Activated T-cell treated with anti-CD3 and anti-CD28 coated beads for 24 hours (primary cell): ENCODE measurements around the gene KCNJ6.
"Not testable (repeated sequence)": the region's sequence is repeated elsewhere in the genome, so short reads cannot be mapped to it uniquely, and the experiment has no call there.

Source experiments
- DNase-seq: peaks from one replicate; pipeline ENCODE4 v3.0.0-alpha.2; 2020; ENCODE audit warnings: low read depth

KCNJ6 gene, protein sequence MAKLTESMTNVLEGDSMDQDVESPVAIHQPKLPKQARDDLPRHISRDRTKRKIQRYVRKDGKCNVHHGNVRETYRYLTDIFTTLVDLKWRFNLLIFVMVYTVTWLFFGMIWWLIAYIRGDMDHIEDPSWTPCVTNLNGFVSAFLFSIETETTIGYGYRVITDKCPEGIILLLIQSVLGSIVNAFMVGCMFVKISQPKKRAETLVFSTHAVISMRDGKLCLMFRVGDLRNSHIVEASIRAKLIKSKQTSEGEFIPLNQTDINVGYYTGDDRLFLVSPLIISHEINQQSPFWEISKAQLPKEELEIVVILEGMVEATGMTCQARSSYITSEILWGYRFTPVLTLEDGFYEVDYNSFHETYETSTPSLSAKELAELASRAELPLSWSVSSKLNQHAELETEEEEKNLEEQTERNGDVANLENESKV

DNA sequence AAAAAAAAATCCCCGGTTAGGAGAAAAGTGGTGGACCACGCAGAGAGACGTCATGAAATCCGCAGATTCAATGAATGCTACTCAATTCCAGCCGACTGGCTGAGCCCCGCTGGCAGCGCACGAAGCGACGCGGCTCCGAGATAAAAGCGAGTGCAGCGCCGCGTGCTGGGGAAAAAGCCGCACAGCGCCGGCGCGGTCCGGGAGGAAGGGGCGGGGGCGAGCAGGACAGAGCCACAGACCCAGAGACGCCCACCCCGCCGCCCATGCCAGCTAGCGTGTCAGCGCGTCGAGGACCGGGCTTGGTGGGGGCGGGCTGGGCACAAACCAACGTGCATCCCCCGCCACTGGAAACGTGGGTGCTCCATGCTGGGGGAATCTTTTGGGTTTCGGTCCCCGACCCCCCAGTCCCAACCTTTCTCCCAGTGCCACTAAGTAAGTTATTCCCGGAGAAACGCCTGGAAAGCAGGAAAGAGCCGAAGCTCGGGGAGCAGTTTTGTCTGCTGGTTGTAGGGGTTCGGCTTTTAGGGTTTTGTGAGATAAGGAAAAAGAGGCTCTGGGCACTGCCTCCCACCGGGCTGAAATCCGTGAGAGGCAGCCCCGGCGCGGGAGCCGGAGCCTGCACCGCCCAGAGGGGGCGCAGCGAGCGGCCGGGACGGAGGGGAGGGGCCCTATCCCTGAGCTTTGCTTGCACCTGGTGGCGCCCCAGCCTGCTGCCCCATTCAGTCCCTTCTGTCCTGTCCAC is at the start of gene KCNJ6:
Gene KCNJ6, minus strand, starts transcription at position 148 of the 742 bp plus-strand sequence. CDS start 75,775 bp downstream, outside the sequence.
- no peak for DNase-seq

DNA sequence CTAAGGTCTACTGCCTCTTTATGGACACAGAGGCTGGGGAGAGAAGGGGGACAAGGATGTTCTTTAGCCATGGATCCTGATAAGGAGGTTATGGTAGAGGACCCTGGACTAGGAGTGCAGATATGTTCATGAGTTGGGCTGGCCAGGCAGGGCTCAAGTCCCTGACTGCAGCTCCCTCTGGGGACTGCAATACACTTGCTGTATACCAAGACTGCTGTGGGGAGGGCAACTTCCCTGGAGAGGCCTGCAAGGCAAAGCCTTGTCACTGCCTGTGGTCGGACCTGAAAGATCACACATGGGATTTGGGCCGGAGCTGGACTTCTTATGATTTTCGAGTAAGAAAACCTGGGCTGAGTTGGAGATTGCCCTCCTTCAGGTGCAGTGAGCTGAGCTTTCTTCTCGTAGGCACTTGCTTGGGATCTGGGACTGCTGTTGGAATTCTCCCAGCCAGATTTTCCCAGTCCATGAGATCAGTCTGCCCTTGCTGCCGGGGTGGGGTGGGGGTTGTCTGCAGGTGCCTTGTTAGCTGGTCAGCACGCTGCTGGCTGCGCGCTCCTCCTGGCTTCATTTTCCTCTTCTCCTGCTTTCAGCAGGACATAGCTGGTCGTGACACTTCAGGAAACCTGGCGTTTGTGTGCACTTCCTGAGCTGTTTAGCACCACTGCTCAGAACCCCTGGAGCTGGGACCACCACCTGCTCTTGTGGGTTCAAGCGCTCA is 49.0 kb upstream of the KCNJ6 start:
- DNase-seq: no peak

DNA sequence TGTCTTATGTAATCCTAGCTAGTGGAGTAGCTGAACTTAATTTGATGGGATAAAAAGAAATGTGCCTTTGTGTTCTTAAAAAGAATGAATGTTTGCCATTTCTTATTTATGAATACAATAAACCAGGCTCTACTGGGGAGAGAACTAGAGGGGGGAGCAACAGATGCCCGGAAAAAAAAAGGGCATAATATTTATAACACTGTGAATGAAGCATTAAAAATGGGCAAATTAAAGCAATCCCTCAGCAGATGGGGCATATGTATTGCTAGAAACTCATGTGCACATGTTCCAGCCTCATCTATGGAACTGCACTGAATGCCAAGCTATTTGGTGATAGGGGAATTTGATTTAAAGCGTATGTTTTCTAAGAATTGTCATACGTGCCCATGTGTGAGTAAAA is 42.3 kb upstream of the KCNJ6 start:
- DNase-seq: no peak

DNA sequence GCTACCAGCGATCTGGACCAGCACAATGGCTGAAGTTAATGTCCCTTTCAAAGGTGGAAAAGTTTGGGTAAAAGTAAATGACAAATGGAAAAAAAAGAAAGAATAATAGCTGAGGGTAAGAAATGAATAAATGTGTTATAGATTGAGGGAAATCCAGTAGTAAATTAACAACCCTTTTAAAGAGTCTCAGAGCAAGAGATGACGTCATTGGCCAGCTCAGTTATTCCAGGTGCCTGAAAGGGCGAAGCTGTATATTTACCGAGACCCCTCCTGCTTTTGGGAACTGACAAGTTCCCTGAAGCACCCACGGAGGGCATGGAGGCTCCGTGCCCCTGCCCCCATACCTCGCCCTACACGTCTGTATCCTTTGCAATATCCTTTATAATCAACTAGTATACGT is 40.5 kb upstream of the KCNJ6 start:
- no peak for DNase-seq

DNA sequence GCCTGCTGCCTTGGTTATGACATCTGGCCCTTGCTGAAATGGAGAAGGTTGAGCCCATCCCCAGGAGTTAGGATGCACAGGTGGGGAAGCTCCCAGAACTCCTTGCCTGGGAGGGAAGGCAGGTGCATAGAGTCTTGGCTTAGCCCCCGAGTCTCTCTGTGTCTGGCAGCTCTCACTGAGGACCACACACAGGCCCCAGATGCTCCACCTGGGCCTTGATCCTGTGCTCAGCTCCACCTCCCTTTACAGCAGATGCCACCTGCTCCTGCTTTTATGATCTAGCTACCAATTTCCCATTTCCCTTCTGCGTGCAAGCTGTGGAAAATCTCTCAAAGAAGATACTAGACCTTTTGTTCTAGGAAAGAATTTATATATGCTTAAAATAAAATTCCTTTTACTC is 28.8 kb upstream of the KCNJ6 start:
- no peak for DNase-seq

DNA sequence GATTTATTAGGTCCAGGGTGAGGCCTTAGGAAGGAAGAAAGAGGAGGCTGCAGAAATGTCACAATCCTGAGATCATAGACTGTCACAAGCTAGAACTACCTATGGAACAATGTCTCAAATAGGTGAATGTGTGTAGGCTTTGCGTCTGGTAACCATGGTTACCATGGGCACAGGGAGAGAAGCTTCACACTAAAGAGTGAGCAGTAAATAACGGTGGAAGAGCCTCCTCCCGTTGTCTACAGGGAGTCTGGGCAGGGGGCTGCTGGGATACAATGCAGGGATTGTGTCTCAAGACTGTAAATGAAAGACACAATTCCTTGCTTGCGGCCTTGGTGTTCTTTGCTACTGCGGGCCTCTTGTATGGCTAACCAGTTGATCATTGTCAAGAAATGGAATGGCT is 28.2 kb upstream of the KCNJ6 start:
- no peak for DNase-seq

DNA sequence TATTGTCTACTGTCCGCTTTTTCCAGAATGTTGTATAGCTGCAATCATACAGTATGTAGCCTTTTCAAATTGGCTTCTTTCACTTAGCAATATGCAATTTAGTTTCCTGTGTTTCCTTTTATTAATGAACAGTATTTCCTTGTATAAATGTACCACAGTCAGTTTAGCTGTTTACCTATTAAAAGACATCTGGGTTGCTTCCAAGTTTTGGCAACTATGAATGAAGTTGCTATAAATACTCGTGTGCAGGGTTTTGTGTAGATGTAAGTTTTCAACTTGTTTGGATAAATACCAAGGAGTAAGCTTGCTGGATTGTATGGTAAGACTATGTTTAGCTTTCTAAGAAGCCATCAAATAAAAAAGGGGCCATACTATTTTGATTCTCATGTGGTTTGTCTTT is 24.4 kb upstream of the KCNJ6 start:
- DNase-seq: no peak

DNA sequence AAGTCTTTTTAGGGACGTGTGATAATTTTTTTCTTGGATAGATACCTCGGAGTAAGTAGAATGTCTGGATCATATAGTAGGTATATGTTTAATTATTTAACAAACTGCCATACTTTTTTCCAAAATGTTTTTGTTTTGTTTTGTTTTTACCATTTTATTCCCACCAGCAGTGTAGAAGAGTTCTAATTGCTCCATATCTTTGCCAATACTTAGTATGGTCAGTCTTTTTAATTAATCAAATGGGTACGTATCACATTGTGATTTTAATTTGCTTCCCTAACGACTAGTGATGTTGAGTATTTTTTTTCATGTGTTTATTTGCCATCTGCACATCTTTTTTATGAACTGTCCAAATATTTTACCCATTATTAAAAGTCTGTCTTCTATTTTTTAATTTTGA is 23.6 kb upstream of the KCNJ6 start:
- DNase-seq: no peak

DNA sequence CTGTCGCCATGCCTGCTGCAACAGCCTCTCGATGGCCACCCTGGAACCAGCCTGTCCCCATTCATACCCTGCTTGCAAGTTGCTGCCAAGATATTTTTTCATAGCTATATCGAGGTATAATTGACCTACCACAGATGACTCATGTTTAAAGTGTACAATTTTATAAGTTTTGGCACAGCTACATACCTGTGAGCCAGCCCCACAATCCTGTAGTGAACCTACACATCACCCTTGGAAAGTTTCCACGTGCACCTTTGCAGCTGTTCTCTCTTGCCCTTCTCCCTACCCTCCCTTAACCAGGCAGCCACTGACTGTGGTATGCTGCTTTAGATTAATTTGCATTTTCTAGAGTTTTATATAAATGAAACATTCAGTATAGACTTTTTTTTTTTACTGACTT is 23.0 kb upstream of the KCNJ6 start:
- no peak for DNase-seq

DNA sequence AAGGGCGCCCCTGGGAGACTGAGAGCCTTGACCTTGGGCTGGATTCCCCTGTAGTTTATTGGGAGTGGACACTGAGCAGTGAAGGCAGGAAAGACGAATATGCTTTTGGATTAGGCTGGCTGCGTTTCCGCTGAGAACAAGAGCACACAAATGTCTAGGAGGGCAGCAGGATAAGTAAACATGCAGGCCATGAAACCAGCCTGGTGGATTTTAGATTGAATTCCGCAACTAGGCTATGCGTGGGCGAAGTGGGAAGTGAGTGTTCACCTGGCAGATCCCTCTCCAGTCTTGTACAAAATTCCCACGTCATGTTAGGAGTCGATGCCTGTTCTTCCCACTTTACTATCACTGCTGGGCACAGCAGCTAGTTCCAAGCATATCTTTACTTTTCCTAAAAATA is 21.4 kb upstream of the KCNJ6 start:
- no peak for DNase-seq

DNA sequence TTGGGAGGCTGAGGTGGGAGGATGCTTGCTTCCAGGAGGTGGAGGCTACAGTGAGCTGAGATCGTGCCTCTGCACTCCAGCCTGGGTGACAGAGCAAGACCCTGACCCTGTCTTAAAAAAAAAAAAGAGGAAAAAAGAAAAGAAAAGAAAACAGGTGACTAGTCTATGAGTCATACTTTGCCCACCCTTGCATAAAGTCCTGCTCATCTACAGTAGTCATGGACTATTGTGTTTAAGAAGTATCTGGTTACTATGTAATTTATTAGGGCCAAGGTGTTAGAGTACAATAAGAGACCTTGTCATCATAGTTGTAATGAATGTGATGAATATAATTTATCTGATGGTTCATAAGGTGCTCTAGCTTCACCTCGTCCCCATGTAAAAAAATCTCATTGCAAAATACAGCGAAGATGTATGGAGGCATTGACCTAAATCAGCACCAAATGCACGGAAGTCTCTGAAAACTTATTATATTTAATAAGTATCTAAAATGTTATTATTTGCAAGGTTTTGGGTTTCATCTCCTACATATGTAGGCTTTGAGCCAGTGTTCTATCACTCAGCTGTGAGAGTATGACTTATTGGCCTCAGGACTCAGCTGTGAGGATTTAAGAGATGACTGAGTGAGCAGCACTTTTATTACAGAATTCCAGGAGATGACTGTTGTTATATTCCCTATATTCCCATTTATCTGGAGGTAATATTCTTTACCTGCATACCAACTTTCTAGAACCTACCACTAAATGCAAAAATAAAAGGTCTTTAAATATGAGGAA is 19.9 kb upstream of the KCNJ6 start:
- DNase-seq: no peak

DNA sequence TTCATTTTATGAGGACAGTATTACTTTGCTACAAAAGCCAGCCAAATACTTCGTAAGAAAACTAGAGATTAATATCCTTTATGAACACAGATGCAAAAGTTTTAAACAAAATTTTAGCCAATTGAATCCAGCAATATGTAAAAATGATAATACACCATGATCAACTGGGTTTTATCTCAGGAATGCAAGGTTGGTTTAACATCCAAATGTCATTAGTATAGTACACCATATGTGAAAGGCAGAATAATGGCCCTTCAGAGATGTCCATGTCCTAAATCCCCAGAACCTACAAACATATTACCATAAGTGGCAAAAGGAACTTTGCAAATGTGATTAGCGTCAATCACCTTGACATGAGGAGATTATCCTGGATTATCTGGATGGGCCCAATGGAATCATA is 16.7 kb upstream of the KCNJ6 start:
- no peak for DNase-seq

DNA sequence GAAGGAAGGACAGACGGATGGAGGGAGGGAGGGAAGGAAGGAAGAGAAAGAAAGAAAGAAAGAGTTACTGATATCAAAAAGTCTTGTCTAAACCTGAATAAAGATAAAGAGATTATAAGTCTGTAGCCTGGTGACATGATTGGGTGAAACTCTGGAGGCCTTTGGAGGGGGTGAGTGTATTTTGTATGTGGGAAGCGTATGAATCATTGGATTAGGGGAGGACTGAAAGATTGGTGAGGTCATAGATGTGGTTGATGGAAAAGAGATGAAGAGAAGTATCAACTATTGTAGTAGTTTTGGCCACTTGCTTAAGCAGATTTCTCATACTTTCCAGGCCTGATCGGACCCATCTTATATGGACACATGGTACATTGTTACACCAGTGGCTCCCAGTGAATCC is 11.5 kb upstream of the KCNJ6 start:
- DNase-seq: no peak

DNA sequence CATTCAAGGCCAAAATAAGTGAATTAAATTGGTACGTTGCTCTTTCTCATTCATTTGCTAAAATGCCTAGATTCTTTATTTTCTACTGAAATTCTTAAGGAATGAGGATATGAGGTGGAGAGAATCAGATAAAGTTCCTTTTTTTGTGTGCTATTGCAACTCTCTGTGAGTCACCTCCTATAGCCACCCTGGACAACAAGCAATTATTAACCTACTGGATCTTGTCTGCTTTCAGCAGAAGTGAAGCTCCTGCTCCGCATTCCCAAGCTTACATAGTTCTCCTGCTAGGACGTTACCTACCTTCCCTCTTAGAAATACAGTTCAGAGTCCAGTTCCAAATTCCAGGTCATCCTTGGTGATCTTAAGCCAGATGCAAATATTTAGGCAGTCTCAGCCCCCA is 4.8 kb upstream of the KCNJ6 start:
- no peak for DNase-seq

DNA sequence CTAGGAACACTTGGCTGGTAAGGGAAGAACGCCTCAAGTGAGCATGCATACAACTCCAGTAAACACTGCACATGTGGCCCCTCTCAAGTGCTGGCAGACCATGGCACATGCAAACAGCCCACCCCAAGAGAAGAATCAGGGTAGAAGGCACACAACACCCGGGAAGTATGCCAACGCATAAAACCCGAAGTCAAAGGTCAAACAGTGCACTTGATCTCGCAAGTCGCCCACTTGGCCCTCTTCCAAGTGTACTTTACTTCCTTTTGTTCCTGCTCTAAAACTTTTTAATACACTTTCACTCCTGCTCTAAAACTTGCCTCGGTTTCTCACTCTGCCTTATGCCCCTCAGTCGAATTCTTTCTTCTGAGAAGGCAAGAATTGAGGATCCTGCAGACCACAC is 4.0 kb upstream of the KCNJ6 start:
- not testable (repeated sequence) for DNase-seq

DNA sequence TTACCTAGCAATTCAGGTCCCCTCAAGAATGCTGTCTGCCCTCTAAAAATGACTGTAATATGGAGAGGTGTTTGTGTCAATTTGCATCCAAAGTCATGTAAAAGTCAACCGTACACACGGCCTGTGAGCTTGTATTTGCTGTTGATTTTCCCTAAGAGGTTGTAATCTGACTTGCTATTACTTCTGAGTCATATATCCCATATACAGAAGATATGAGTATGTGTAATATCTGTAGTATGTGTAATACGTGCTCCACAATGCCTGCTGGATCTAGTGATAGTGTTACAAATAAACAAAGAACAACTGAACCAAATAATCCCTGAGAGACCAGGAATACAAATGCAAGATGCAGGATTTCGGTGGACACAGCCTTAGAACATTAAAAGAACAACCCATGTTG is 1.4 kb upstream of the KCNJ6 start:
- no peak for DNase-seq

DNA sequence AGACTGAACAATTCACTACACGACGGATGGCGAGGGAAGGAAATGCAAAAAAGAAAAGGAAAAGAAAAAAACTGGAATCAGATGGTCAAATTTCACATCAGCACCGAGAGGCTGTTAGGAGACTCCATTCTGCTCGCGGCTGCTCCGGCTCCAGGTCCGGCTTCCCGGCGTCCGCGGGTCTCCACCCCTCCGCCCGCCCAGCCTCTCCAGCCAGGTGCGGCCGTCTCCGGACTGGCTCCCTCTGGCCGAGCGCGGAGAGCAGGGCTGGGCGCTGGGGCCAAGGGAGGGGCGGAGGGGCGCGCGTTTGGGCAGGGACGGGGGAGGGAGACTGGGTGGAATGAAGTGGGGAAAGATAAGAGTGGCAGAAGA is 332 bp downstream of the KCNJ6 start:
- no peak for DNase-seq

DNA sequence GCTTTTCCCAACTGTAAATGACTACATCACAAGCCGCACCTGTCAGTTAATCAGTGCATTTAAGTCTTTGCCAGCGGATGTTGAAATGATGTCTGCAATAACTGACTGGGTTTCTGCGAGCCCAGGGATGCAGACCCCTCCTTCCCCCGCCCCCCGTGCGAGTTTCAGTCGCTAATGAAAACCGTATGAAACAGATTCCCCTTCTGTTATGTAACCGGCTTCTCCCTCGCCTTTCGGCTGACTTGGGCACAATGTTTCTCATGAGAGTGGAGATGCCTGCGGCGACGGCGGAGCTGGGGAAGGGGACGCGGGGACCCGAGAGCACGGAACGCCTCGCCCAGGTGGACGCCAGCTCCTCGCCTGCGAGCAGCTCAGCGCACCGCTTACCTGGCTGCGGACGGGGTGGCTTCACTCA is 753 bp downstream of the KCNJ6 start:
- DNase-seq: no peak

DNA sequence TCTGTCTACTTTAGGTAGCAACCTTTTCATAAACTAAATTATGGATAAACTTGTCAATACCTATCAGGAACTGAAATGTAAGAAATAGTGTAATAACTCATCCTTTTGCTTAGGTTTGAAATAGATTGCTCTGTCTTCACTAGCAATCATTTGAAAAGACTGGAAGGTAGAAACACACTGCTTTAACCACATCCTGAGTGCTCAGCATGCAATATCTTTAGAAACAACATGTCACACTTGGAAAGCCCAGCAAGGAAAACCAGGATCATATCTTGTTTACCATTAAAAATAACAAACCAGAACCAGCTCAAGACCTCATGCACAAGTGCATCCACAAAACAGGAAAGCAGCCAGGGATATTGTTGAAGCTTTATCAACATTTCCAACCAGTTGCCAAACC is 3.6 kb downstream of the KCNJ6 start:
- no peak for DNase-seq

DNA sequence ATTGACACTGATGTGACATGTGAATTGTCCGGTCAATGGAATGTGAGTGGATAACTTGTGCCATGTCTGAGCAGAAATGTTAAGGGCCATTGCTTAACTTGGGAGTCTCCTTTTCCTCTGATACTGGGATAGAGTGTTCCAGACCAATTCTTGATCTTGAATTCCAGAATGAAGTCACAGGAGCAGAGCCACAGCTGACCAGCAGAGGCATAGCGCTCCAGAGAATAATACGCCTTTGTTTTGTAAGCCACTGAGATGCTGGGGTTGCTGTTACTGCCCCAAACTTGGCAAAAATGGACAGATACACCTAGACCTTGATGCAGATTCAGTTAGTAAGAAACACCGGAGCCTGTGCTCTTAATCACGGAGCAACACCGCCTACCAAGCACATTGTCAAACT is 6.3 kb downstream of the KCNJ6 start:
- DNase-seq: no peak

DNA sequence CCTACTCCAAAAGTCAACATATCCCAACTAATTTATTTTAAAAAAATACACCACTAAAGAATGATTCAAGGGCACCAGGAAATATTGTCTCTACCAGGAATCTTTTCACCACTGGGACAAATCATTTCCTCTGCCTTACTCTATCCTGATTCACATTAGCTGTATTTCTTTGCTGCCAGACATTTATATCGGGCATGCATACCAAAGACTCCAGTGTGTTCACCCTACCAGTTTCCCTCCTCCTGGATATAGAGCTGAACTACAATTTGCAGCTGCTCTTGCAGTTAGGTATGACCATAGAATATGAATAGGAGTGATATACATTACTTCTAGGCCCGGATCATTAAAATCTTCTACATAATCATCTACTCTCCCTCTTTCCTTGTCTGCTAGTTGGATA is 7.6 kb downstream of the KCNJ6 start:
- no peak for DNase-seq

DNA sequence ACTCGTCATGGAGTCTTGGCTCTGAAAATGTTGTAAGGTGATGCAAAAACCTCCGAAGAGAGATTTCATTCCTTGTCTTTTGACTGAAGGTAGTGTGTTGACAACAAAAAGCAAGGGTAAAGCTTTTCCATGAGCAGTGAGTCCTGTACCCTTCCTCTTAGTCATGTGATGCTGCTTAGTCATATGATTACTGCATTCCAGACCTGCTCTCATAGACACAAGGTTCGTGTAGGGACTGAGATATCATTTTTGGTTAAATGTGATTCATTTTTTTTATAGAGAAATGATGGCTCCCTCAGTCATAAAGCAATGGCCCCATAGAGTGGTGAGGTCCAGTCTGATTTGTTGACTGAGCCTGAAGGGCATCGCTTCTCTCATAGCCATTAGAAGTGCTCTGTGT is 9.2 kb downstream of the KCNJ6 start:
- no peak for DNase-seq
